ENCODE data around the gene TMEM62.
A peak's percentile ranks its signal among the peaks of the same experiment; 100 is the strongest.
"Not testable (repeated sequence)": the region's sequence is repeated elsewhere in the genome, so short reads cannot be mapped to it uniquely, and the experiment has no call there.

The TMEM62 gene

DNA sequence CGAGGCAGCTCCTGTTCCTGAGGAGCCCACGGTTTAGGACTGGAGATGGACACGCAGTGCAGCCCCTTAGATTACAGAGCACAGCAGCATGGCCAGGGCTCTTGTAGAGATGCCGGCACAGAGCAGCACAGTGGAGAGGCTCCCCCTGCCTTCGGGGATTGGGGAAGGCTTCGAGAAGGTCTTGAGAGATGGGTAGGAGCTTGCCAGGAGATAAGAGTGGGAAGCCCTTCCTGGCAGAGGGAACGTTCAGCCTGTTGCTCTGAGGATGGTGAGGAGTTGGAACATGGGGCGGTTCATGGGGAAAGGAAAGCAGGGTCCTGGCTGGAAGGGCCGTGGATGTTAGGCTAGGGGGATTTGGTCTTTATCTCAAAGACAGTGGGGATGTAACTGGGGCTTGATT is 77.4 kb downstream of the TMEM62 start:
- no peak for DNase-seq

- DNase-seq = no peak
These were observed 77.9 kb downstream of the TMEM62 start for GRCh38 chr15:43211224-43211735.

DNA sequence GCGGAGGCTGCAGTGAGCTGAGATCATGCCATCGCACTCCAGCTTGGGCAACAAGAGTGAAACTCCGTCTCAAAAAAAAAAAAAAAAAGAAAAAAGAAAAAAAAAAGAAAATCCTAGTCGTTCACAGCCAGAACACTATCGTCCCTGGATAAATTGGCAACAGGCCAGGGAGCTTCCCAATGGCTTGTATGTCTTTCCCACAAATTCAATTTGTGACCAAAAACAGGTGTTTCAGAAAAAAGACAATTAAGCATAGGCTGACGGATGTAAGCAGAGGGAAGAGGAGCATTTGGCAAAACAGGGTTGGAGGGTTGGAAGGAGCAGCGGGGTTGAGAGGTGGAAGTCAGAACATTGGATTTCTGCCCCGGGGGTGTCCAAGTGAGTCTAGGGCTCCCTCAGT is 78.9 kb downstream of the TMEM62 start:
- no peak for DNase-seq

- DNase-seq = no peak
These were observed 79.6 kb downstream of the TMEM62 start for GRCh38 chr15:43212951-43213350.

DNA sequence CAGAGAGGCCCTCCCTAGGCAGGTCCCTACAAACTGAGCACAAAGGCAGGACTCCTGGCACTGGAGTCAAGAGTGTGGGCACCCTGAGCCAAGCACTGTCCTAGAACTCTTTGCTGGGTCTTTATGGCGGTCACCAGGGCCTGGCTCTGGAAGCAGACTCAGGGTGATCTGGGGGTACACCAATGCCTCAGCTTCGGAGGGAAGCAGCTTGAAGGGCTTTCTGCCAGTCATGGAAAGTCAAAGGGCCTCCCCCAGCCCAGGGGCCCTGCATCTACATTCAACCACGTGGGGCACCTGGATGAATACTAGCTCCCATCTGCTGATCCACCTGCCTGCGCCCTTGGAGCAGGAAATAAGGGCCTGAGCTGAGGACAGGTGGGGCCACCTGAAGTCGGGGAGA is 80.1 kb downstream of the TMEM62 start:
- no peak for DNase-seq

GRCh38 chr15:43214169-43214568 is 80.8 kb downstream of the TMEM62 start:
- no peak for DNase-seq

- no peak for DNase-seq
These were observed 81.4 kb downstream of the TMEM62 start for GRCh38 chr15:43214592-43215295.

- DNase-seq = no peak
These were observed 82.6 kb downstream of the TMEM62 start for GRCh38 chr15:43215961-43216360.

GRCh38 chr15:43218908-43219706 is 85.7 kb downstream of the TMEM62 start:
- no peak for DNase-seq

DNA sequence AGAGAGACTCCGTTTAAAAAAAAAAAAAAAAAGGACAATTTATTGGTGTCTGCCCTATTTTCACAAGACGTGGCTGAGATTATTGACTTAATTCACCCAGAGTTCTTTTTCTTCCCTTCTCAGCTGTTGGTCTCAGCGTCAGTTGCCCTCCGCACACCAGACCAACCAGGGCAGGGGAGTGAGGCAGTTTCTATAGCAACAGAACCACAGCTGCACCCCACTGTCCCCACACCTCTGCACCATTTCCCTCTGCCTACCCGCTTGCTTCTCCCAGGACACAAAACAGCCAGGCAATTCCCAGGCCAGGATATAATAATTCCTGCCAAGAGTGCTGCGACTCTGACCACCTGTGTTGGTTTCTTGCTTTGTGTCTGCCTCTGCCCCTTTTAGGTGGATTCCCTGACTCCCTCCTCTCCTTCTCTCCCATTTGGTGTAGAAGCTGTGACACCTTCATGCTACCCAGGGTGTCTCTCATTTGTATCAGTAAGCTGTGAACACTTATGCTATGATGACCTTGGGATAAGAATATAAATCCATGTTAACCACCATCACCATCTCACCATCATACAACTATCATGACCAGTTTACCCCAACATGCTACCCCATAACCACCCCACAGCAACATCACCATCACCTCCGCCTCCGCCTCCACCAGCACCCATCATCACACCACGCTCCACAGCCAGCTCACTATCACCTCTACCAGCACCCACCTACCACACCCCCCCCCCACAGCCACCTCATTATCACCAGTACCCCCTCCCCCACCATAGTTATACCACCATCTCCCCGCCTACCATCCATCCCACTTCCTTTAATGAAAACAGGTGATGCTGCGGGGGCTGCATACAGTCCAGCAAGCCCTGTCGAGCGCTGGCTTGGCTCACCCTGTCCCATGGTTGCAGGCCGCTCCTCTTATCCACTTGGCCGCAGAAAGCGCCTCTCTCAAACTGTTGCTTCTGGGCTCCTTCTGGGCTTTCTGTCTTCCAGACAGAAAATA is 86.8 kb downstream of the TMEM62 start:
- no peak for DNase-seq

GRCh38 chr15:43220991-43221403 is 87.6 kb downstream of the TMEM62 start, which contains the start of gene EPB42:
Gene EPB42 (minus strand): TSS chr15:43221018. CDS start chr15:43220825, 193 bp downstream.
- no peak for DNase-seq

GRCh38 chr15:43221422-43221821 is 88.0 kb downstream of the TMEM62 start:
- no peak for DNase-seq

DNA sequence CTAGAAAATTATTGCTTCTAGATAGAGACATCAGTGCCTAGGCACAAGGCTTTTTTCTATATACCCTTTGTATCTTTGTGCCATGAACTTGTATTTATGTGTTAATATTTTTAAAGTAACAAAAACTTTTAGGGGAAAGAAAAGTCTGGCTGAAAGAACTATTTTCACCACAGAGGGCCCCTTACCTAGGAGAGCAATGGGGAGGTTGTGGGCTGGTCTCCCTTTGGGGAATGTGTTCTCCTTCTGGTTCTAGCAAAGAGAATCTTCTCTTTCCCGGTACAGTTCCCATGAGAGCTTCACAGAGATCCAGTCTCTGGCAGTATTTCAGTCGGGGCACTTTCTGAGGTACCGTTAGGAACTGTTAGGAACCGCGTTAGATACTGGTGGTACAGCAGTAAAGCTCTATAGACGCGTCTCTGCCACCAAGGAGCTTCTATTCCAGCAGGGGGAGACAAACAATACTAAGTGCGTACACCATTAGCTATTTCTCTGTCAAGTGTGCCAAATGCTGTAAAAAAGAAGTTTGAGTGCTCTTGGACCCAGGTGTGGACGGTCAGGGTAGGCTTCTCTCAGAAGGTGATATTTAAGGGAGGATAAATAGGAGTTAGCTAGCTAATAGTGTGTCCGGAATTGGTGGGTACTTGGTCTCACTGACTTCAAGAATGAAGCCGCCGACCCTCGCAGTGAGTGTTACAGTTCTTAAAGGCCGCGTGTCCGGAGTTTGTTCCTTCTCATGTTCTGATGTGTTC is 92.0 kb downstream of the TMEM62 start:
- DNase-seq = peak; percentile 67

DNA sequence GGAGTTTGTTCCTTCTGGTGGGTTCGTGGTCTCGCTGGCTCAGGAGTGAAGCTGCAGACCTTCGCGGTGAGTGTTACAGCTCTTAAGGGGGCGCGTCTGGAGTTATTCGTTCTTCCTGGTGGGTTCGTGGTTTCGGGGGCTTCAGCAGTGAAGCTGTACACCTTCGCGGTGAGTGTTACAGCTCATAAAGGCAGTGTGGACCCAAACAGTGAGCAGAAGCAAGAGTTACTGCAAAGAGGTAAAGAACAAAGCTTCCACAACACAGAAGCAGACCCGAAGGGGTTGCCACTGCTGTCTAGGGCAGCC is 92.5 kb downstream of the TMEM62 start:
- DNase-seq = not testable (repeated sequence)

DNA sequence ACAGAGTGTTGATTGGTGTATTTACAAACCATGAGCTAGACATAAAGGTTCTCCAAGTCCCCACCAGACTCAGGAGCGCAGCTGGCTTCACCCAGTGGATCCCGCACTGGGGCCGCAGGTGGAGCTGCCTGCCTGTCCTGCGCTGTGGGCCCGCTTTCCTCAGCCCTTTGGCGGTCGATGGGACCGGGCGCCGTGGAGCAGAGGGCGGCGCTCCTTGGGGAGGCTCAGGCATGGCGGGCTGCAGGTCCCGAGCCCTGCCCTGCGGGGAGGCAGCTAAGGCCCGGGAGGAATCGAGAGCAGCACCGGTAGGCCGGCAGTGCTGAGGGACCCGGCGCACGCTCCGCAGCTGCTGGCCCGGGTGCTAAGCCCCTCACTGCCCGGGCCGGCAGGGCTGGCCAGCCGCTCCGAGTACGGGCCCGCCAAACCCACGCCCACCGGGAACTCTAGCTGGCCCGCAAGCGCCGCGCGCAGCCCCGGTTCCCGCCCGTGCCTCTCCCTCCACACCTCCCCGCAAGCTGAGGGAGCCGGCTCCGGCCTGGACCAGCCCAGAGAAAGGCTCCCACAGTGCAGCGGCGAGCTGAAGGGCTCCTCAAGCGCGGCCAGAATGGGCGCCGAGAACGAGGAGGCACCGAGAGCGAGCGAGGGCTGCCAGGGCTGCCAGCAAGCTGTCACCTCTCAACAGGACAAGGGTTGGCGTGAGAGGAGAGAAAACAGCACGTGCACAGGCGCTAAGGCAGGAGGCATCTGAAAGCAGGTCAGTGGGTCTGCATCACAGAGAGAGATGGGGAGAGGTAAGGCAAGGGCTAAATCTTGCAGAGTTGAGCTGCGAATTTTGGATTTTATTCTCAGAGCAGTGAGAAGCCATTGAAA is 93.3 kb downstream of the TMEM62 start:
- no peak for DNase-seq

- peak; percentile 58 for DNase-seq
These were observed 96.6 kb downstream of the TMEM62 start for GRCh38 chr15:43229977-43230376.

- DNase-seq = no peak
These were observed 97.3 kb downstream of the TMEM62 start for GRCh38 chr15:43230640-43231115.

- no peak for DNase-seq
These were observed 99.0 kb downstream of the TMEM62 start for GRCh38 chr15:43232289-43232874.

All from midbrain (tissue), 1 donor.